Measurements from ENCODE around the gene EFCAB6.
"Not testable (repeated sequence)": the region's sequence is repeated elsewhere in the genome, so short reads cannot be mapped to it uniquely, and the experiment has no call there.

The EFCAB6 gene

DNA sequence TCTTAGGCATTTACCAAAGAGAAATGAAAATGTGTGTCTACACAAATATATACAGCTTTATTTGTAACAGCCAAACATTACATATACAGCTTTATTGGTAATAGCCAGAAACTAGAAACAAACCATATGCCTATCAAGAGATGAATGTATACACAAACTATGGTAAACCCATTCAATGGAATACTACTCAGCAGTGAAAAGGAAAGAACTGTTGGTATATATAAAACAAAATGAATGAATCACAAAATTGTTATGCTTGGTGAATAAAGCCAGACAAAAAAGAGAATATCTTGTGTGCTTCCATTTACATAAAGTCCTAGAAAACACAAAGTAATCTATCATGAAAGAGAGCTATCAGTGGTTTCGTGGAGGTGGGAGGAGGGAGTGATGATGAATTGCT is 142.9 kb downstream of the EFCAB6 start:
- Histone ChIP-seq H3K27me3 (ENCODE audit: insufficient read depth, poor library complexity, severe bottlenecking) (no peaks in the 10 kb centered on the region), H3K27ac (ENCODE audit: poor library complexity, severe bottlenecking) (no peak overlapping the region), H3K9me3 (ENCODE audit: severe bottlenecking) (no peaks in the 10 kb centered on the region), H3K4me3 (ENCODE audit: severe bottlenecking) (no peak overlapping the region), H3K36me3 (ENCODE audit: low read depth) (no peaks in the 10 kb centered on the region), H3K4me1 (ENCODE audit: insufficient read depth, poor library complexity, severe bottlenecking) (no peaks in the 10 kb centered on the region)
- ATAC-seq (ENCODE audit: low read depth) (no peak), DNase-seq (ENCODE audit: low spot score) (no peak)
- TF ChIP-seq, protein P1, sequence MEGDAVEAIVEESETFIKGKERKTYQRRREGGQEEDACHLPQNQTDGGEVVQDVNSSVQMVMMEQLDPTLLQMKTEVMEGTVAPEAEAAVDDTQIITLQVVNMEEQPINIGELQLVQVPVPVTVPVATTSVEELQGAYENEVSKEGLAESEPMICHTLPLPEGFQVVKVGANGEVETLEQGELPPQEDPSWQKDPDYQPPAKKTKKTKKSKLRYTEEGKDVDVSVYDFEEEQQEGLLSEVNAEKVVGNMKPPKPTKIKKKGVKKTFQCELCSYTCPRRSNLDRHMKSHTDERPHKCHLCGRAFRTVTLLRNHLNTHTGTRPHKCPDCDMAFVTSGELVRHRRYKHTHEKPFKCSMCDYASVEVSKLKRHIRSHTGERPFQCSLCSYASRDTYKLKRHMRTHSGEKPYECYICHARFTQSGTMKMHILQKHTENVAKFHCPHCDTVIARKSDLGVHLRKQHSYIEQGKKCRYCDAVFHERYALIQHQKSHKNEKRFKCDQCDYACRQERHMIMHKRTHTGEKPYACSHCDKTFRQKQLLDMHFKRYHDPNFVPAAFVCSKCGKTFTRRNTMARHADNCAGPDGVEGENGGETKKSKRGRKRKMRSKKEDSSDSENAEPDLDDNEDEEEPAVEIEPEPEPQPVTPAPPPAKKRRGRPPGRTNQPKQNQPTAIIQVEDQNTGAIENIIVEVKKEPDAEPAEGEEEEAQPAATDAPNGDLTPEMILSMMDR (IDR thresholded peaks at IDR 0.05; ENCODE audit: poor library complexity, severe bottlenecking), result no peak

DNA sequence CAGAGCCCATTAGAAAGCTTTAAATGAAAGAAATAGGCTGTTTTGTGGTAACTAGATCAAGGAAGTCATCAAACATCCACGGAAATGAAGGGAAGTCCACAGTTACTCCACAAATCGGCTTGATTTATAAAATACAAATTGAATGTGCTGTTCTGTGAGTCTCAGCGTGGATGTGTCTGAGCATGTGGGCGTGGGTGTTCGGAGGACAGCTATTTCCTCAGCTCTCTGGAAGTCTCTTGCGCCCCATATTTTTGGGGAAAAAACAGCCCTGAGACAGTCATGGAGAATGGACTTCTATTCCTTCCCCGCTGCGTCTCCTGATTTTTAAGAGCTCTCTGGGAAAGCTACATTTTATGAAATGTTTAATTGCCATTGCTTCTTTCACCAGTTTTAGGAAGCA is 144.4 kb downstream of the EFCAB6 start:
- no peak overlapping the region for H3K27ac ChIP-seq (ENCODE audit: poor library complexity, severe bottlenecking)
- ATAC-seq (ENCODE audit: low read depth) (no peak), DNase-seq (ENCODE audit: low spot score) (no peak)
- no peaks in the 10 kb centered on the region for H3K27me3 ChIP-seq (ENCODE audit: insufficient read depth, poor library complexity, severe bottlenecking)
- TF ChIP-seq, protein P1 (IDR thresholded peaks at IDR 0.05; ENCODE audit: poor library complexity, severe bottlenecking), result no peak
- H3K4me1 ChIP-seq (ENCODE audit: insufficient read depth, poor library complexity, severe bottlenecking), result no peaks in the 10 kb centered on the region
- H3K4me3 ChIP-seq (ENCODE audit: severe bottlenecking), result no peak overlapping the region
- no peaks in the 10 kb centered on the region for H3K36me3 ChIP-seq (ENCODE audit: low read depth)
- no peaks in the 10 kb centered on the region for H3K9me3 ChIP-seq (ENCODE audit: severe bottlenecking)

DNA sequence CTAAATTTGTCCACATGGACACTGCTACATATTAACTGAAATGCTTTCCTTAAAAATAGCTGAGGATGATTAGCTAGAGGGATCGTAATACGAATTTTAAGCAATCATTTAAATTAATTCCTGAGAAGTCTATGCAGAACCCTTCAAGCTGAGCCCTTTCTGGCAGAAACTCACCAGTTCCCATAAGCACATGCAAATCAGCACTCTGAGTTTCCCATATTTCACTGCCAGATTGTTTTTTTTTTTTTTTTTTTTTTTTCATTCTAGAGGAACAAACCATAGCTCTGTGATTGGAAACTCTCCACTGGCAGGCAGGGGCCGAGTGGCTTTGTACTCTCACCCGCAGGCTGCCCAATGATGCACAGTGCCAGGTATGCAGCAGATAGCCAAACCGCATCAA is 145.6 kb downstream of the EFCAB6 start:
- Histone ChIP-seq H3K27me3 (ENCODE audit: insufficient read depth, poor library complexity, severe bottlenecking) (no peaks in the 10 kb centered on the region), H3K9me3 (ENCODE audit: severe bottlenecking) (no peaks in the 10 kb centered on the region), H3K36me3 (ENCODE audit: low read depth) (no peaks in the 10 kb centered on the region), H3K27ac (ENCODE audit: poor library complexity, severe bottlenecking) (no peak overlapping the region), H3K4me1 (ENCODE audit: insufficient read depth, poor library complexity, severe bottlenecking) (no peaks in the 10 kb centered on the region), H3K4me3 (ENCODE audit: severe bottlenecking) (no peak overlapping the region)
- DNase-seq (ENCODE audit: low spot score) (no peak), ATAC-seq (ENCODE audit: low read depth) (no peak)
- TF ChIP-seq, protein P1 (IDR thresholded peaks at IDR 0.05; ENCODE audit: poor library complexity, severe bottlenecking), result no peak

DNA sequence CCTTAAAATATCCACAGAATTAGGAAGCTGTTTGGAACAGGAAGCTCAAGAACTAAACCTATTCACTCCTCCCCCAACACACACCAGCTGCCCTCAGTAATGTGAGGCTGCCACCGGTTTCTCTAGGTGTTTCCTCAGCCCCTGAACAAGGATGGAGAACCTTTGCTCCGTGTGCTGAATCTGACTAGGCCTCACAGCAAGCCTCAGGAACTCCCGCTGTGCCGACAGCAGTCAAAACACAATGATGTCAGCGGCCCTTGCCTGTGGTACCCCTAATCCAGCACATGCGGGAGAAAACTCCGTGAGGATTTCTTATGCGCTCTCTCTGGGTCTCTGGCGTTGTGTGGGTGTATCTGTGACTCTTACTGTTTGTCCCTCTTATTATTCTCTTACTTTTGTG is 153.3 kb downstream of the EFCAB6 start:
- TF ChIP-seq, protein P1 (IDR thresholded peaks at IDR 0.05; ENCODE audit: poor library complexity, severe bottlenecking), result no peak
- Histone ChIP-seq H3K4me3 (ENCODE audit: severe bottlenecking) (no peak overlapping the region), H3K27me3 (ENCODE audit: insufficient read depth, poor library complexity, severe bottlenecking) (no peaks in the 10 kb centered on the region), H3K4me1 (ENCODE audit: insufficient read depth, poor library complexity, severe bottlenecking) (no peaks in the 10 kb centered on the region), H3K9me3 (ENCODE audit: severe bottlenecking) (no peaks in the 10 kb centered on the region), H3K36me3 (ENCODE audit: low read depth) (no peaks in the 10 kb centered on the region), H3K27ac (ENCODE audit: poor library complexity, severe bottlenecking) (no peak overlapping the region)
- ATAC-seq (ENCODE audit: low read depth) (no peak), DNase-seq (ENCODE audit: low spot score) (no peak)

DNA sequence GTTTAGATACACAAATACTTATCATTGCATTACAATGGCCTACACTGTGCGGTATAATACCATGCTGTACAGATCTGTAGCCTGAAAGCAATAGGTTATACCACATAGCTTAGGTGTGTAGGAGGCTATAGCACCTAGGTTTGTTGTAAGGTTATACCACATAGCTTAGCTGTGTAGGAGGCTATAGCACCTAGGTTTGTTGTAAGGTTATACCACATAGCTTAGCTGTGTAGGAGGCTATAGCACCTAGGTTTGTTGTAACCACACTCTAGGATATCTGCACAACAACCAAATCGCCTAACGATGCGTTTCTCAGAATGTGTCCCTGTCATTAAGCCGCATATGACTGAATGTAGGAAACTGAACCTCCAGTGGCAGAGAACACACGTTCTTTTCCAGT is 155.5 kb downstream of the EFCAB6 start:
- not testable (repeated sequence) for ATAC-seq (ENCODE audit: low read depth); H3K27ac ChIP-seq (ENCODE audit: poor library complexity, severe bottlenecking); H3K9me3 ChIP-seq (ENCODE audit: severe bottlenecking); H3K36me3 ChIP-seq (ENCODE audit: low read depth); H3K27me3 ChIP-seq (ENCODE audit: insufficient read depth, poor library complexity, severe bottlenecking); H3K4me1 ChIP-seq (ENCODE audit: insufficient read depth, poor library complexity, severe bottlenecking); H3K4me3 ChIP-seq (ENCODE audit: severe bottlenecking); DNase-seq (ENCODE audit: low spot score)
